NCI-H146 treated with DMSO at 0.1 percent for 48 hours (cell line): ENCODE data around the gene YOD1.
A peak's percentile ranks its signal among the peaks of the same experiment; 100 is the strongest.

Source experiments
- DNase-seq: peaks from one replicate; lab custom pipeline; 2025; ENCODE audit not compliant: unreplicated experiment; lab: John Stamatoyannopoulos, UW

The YOD1 gene

GRCh38 chr1:207073906-207074820, 23.2 kb upstream of the YOD1 start:
- no peak for DNase-seq

- DNase-seq: no peak
Observed at GRCh38 chr1:207072233-207072632, 21.2 kb upstream of the YOD1 start.

- DNase-seq: no peak
Observed at GRCh38 chr1:207071426-207071825, 20.4 kb upstream of the YOD1 start.

- DNase-seq: no peak
Observed at GRCh38 chr1:207070811-207071210, 19.8 kb upstream of the YOD1 start.

GRCh38 chr1:207069858-207070506, 19.0 kb upstream of the YOD1 start:
- DNase-seq: no peak

- no peak for DNase-seq
Observed at GRCh38 chr1:207069061-207069460, 18.1 kb upstream of the YOD1 start.

- DNase-seq: no peak
Observed at GRCh38 chr1:207067665-207068064, 16.7 kb upstream of the YOD1 start.

GRCh38 chr1:207067185-207067584, 16.2 kb upstream of the YOD1 start:
- DNase-seq: no peak

GRCh38 chr1:207064561-207064960, 13.6 kb upstream of the YOD1 start:
- DNase-seq: no peak

- no peak for DNase-seq
Observed at GRCh38 chr1:207063014-207063413, 12.0 kb upstream of the YOD1 start.

- no peak for DNase-seq
Observed at GRCh38 chr1:207062058-207062457, 11.1 kb upstream of the YOD1 start.

GRCh38 chr1:207060596-207060995, 9.6 kb upstream of the YOD1 start:
- DNase-seq: no peak

- DNase-seq: no peak
Observed at GRCh38 chr1:207059881-207060280, 8.9 kb upstream of the YOD1 start.

GRCh38 chr1:207058878-207059867, 8.2 kb upstream of the YOD1 start:
- no peak for DNase-seq

GRCh38 chr1:207058252-207058651, 7.2 kb upstream of the YOD1 start:
- DNase-seq: no peak

- no peak for DNase-seq
Observed at GRCh38 chr1:207056673-207057072, 5.7 kb upstream of the YOD1 start.

- DNase-seq: no peak
Observed at GRCh38 chr1:207055386-207056001, 4.5 kb upstream of the YOD1 start.

- DNase-seq: no peak
Observed at GRCh38 chr1:207054491-207054890, 3.5 kb upstream of the YOD1 start.

- DNase-seq: peak; percentile 98
Observed at GRCh38 chr1:207052911-207053769, 2.1 kb upstream of the YOD1 start, which contains the start of gene PFKFB2. Gene PFKFB2 (plus strand): TSS chr1:207053275. CDS start chr1:207054718, 1,443 bp downstream.
